Lung (tissue), 12 donors: Measurements from ENCODE around the gene DCP1A. TPM values are rescaled to one million over a fixed set of nuclear protein-coding genes. Genes with fewer than 3 reads are reported as not detected.
A peak's percentile ranks its signal among the peaks of the same experiment; 100 is the strongest.
"Not testable (repeated sequence)": the region's sequence is repeated elsewhere in the genome, so short reads cannot be mapped to it uniquely, and the experiment has no call there.

Experiments used
- ATAC-seq: fragments of 200-7000 bp; cut with Tn5 transposase; one replicate; pipeline ENCODE4 v1.9.1; 2020; ENCODE audit warnings: moderate number of reproducible peaks; ENCODE audit not compliant: insufficient read depth, low FRiP score
- DNase-seq, 3 donors: peaks; one replicate each; pipeline ENCODE4 v3.0.0-alpha.2; 2013 to 2017
- H3K27ac ChIP-seq, 2 donors: one replicate each; pipeline ENCODE4 v1.5.1; 2013; ENCODE audit warnings: mild to moderate bottlenecking in 2 of 2, moderate library complexity in 2 of 2, control low read depth in 1 of 2, inconsistent platforms in 1 of 2, low read depth in 1 of 2, low read length in 1 of 2
- H3K27me3 ChIP-seq, 3 donors: one replicate each; pipeline ENCODE4 v1.5.1; 2013; ENCODE audit warnings: low read length in 2 of 3; ENCODE audit not compliant: control insufficient read depth in 3 of 3, insufficient read depth in 3 of 3
- H3K36me3 ChIP-seq, 4 donors: one replicate each; pipeline ENCODE4 v1.5.1; 2013; ENCODE audit warnings: low read length in 4 of 4, mild to moderate bottlenecking in 1 of 4, moderate library complexity in 1 of 4; ENCODE audit not compliant: control insufficient read depth in 4 of 4, insufficient read depth in 4 of 4
- H3K4me1 ChIP-seq, 5 donors: one replicate each; pipeline ENCODE4 v1.5.1; 2013; ENCODE audit warnings: low read length in 5 of 5, mild to moderate bottlenecking in 2 of 5, moderate library complexity in 1 of 5; ENCODE audit not compliant: control insufficient read depth in 5 of 5, insufficient read depth in 5 of 5
- H3K4me3 ChIP-seq: one replicate; pipeline ENCODE4 v1.5.1; 2013; ENCODE audit warnings: mild to moderate bottlenecking, control low read depth, moderate library complexity
- H3K9ac ChIP-seq, 2 donors: one replicate each; pipeline ENCODE4 v1.5.1; 2013; ENCODE audit warnings: low read length in 2 of 2, control low read depth in 1 of 2; ENCODE audit not compliant: insufficient read depth in 1 of 2
- H3K9me3 ChIP-seq, 4 donors: one replicate each; pipeline ENCODE4 v1.5.1; 2013; ENCODE audit warnings: low read length in 3 of 4, mild to moderate bottlenecking in 1 of 4, moderate library complexity in 1 of 4; ENCODE audit not compliant: control insufficient read depth in 4 of 4, insufficient read depth in 3 of 4
- WGBS, 2 donors: extraction: QIAGEN DNeasy Blood & Tissue Kit; methylation state at CpG; one replicate each; pipeline ENCODE4 v1.1.7; 2013; 5-methylcytosine and 5-hydroxymethylcytosine counted together
- polyA plus RNA-seq, 2 donors: library from polyadenylated mRNA; stranded (reverse); fragments of 200-250 nt; gene quantifications; one replicate each; pipeline ENCODE4 v1.2.1, GENCODE V29; 2013
- total RNA-seq, 2 donors: library from RNA; depleted of rRNA in 1 of 2; stranded (reverse); fragments of >200 nt in 1 of 2; gene quantifications; one replicate each; pipeline ENCODE4 v1.2.1, GENCODE V29; 2014 to 2021
- TF ChIP-seq, protein P1 (sequence below): IDR thresholded peaks from 2 replicates; pipeline ENCODE4 v1.5.1; 2012; ENCODE audit warnings: mild to moderate bottlenecking; ENCODE audit errors: control extremely low read depth, extremely low read depth
- donor health status: control.
- donor health status: control.
- donor health status: Bipolar disorder and iron deficiency.
- donor health status: healthy.
- donor health status: DM: yes; HTN: yes; CAD: no.

DCP1A gene
- total and polyA plus RNA-seq, 4 donors: 5.9 to 29.3 (median 14.9) TPM

DNA sequence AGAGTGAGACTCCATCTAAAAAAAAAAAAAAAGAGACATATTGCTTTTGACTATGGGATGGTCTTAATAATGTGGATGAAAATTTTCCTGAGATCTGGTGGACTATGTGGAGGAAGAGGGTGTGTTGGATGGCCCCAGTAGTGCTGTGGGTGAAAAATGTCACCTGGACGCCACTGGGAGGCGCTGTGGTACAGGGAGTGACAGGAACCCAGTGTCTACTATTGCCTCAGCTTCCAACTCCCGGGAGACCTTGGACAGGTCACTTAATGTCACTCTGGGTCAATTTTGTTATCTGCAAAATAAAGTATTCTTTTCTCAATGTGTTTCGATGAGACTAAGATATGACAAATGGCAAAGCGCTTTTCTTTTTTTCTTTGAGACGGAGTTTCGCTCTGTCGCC is 27.7 kb upstream of the DCP1A start:
- DNase-seq: peak; percentile 74 to 82 (median 77)
- H3K36me3 ChIP-seq: no peaks in the 10 kb centered on the region
- H3K4me1 ChIP-seq: peaks cover 0 to 5% (median 0%) of the 10 kb centered on the region in 5 donors
- ATAC-seq: peak; percentile 87
- H3K4me3 ChIP-seq: no peak overlapping the region
- TF ChIP-seq, protein P1, sequence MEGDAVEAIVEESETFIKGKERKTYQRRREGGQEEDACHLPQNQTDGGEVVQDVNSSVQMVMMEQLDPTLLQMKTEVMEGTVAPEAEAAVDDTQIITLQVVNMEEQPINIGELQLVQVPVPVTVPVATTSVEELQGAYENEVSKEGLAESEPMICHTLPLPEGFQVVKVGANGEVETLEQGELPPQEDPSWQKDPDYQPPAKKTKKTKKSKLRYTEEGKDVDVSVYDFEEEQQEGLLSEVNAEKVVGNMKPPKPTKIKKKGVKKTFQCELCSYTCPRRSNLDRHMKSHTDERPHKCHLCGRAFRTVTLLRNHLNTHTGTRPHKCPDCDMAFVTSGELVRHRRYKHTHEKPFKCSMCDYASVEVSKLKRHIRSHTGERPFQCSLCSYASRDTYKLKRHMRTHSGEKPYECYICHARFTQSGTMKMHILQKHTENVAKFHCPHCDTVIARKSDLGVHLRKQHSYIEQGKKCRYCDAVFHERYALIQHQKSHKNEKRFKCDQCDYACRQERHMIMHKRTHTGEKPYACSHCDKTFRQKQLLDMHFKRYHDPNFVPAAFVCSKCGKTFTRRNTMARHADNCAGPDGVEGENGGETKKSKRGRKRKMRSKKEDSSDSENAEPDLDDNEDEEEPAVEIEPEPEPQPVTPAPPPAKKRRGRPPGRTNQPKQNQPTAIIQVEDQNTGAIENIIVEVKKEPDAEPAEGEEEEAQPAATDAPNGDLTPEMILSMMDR: peak; percentile 58
- peaks cover 0 to 2% (median 0%) of the 10 kb centered on the region in 3 donors for H3K27me3 ChIP-seq
- H3K27ac ChIP-seq: no peak overlapping the region
- H3K9me3 ChIP-seq: no peaks in the 10 kb centered on the region
- 53 to 59% methylated on average over 8 of the region's 8 CpGs for WGBS, 2 donors
- no peak overlapping the region for H3K9ac ChIP-seq

DNA sequence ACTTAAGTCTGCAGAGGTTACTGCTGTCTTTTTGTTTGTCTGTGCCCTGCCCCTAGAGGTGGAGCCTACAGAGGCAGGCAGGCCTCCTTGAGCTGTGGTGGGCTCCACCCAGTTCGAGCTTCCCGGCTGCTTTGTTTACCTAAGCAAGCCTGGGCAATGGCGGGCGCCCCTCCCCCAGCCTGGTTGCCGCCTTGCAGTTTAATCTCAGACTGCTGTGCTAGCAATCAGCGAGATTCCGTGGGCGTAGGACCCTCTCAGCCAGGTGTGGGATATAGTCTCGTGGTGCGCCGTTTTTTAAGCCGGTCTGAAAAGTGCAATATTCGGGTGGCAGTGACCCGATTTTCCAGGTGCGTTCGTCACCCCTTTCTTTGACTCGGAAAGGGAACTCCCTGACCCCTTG is 23.4 kb upstream of the DCP1A start:
- H3K9me3 ChIP-seq, H3K27ac ChIP-seq, H3K27me3 ChIP-seq, ATAC-seq, H3K9ac ChIP-seq, H3K4me3 ChIP-seq, H3K4me1 ChIP-seq, DNase-seq, H3K36me3 ChIP-seq: not testable (repeated sequence)
- 66 to 96% methylated on average over 10 to 15 of the region's 17 CpGs for WGBS, 2 donors

DNA sequence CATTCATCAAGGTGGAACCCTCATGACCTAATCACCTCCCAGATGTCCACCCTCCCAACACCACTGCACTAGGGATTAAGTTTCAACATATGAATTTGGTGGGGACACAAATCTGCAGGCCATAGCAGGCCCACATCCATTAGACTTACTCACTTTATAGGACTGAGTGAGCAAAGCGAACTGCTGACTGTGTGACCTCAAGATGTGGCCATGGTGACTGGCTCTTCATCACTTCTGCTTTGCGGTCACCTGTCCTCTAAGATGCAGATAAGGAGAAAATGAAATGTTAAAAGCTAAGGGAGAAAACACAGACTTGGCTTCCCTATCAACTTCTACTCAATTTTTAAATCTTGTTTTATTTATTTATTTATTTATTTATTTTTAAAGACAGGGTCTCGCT is 14.5 kb upstream of the DCP1A start:
- no peak overlapping the region for H3K27ac ChIP-seq
- no peak overlapping the region for H3K4me3 ChIP-seq
- TF ChIP-seq, protein P1: no peak
- H3K27me3 ChIP-seq: no peaks in the 10 kb centered on the region
- no peak for ATAC-seq
- no peaks in the 10 kb centered on the region for H3K9me3 ChIP-seq
- DNase-seq: no peak
- H3K9ac ChIP-seq: no peak overlapping the region
- WGBS, 2 donors: 91 to 94% methylated on average over 3 of the region's 3 CpGs
- no peaks in the 10 kb centered on the region for H3K36me3 ChIP-seq
- H3K4me1 ChIP-seq: no peaks in the 10 kb centered on the region

DNA sequence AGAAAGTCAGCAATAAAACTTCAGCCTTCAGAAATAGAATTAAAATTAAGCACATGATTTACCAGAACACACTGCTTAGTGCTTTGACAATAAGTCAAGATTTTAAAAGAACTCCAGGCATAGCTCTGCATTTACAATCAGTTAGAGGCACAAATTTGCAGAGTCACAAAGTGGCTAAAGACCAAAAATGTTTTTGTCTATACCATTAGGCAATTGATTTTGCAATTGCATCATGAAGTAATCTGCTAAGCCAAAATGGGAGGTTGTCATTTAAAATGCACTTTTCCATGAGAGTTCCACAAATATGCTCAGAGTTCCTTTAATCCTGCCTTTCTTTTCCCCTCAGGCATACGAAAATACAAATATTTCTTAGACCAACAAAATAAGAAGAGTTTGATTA is 10.1 kb upstream of the DCP1A start:
- 51 to 65% methylated on average over 1 of the region's 1 CpG for WGBS, 2 donors
- Histone ChIP-seq H3K27ac (no peak overlapping the region), H3K9me3 (no peaks in the 10 kb centered on the region), H3K4me1 (no peaks in the 10 kb centered on the region), H3K36me3 (no peaks in the 10 kb centered on the region), H3K9ac (no peak overlapping the region), H3K27me3 (no peaks in the 10 kb centered on the region), H3K4me3 (no peak overlapping the region)
- TF ChIP-seq, protein P1: no peak
- DNase-seq (peak in 2 of 3 donors; percentile 54 to 76), ATAC-seq (no peak)
